ENCODE data around the gene PTPRG.

The PTPRG gene

GRCh38 chr3:61841111-61841845, 279.9 kb downstream of the PTPRG start:
- CTCF ChIA-PET: interaction anchor here (0.6 kb wide), 1 partner anchor 1648 kb away, joined by 4 read pairs; no protein-coding TSS in a partner anchor
- POLR2A ChIA-PET (ENCODE audit: low non-redundant PET): no interaction called here
- TF ChIP-seq, protein P1, sequence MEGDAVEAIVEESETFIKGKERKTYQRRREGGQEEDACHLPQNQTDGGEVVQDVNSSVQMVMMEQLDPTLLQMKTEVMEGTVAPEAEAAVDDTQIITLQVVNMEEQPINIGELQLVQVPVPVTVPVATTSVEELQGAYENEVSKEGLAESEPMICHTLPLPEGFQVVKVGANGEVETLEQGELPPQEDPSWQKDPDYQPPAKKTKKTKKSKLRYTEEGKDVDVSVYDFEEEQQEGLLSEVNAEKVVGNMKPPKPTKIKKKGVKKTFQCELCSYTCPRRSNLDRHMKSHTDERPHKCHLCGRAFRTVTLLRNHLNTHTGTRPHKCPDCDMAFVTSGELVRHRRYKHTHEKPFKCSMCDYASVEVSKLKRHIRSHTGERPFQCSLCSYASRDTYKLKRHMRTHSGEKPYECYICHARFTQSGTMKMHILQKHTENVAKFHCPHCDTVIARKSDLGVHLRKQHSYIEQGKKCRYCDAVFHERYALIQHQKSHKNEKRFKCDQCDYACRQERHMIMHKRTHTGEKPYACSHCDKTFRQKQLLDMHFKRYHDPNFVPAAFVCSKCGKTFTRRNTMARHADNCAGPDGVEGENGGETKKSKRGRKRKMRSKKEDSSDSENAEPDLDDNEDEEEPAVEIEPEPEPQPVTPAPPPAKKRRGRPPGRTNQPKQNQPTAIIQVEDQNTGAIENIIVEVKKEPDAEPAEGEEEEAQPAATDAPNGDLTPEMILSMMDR (conservative IDR thresholded peaks at IDR 0.05; ENCODE audit: low read depth): no peak
- no peak for DNase-seq (ENCODE audit: low spot score)
- no peak overlapping the region for H3K27ac ChIP-seq

DNA sequence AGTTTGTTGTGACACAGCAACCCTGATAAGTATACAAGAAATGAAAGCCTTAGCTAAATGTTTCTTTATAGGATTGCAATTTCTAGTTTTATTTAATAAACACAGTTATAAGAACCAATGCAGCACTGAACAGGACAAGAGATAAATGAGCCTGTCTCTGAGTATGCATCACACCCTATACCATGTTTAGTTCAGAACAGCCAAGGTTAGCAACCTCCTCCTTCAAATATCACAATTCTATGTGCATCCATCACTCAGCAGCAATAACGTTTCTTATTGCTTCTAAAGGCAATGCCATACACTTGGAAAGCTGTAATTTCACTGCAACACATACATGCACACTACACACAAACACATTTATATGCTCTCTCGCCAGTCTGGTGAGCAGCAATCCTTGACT, 280.6 kb downstream of the PTPRG start:
- no peak for DNase-seq (ENCODE audit: low spot score)
- TF ChIP-seq, protein P1 (conservative IDR thresholded peaks at IDR 0.05; ENCODE audit: low read depth): no peak
- CTCF ChIA-PET: interaction anchor here (0.6 to 0.7 kb wide), 2 partner anchors 719 to 1649 kb away, joined by 4 read pairs; no protein-coding TSS in a partner anchor
- H3K27ac ChIP-seq: no peak overlapping the region
- POLR2A ChIA-PET (ENCODE audit: low non-redundant PET): no interaction called here

DNA sequence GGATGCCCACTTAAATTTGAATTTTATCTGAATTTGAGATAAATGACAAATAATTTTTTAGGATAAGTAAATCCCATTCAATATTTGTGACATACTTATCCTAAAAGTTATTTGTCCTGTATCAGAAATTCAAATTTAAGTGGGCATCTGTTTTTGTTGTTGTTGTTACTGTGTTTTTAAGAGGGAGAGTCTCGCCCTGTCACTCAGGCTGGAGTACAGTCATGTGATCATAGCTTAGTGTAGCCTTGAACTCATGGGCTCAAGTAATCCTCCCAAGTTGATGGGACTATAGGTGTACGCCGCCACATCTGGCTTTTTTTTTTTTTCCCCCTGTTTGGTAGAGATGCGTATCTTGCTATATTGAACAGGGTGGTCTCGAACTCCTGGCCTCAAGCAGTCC, 283.0 kb downstream of the PTPRG start:
- DNase-seq (ENCODE audit: low spot score): no peak
- POLR2A ChIA-PET (ENCODE audit: low non-redundant PET): no interaction called here
- CTCF ChIA-PET: no interaction called here
- no peak overlapping the region for H3K27ac ChIP-seq
- TF ChIP-seq, protein P1 (conservative IDR thresholded peaks at IDR 0.05; ENCODE audit: low read depth): no peak

GRCh38 chr3:61846488-61846887, 285.1 kb downstream of the PTPRG start:
- POLR2A ChIA-PET (ENCODE audit: low non-redundant PET): no interaction called here
- no peak overlapping the region for H3K27ac ChIP-seq
- CTCF ChIA-PET: interaction anchor here (0.8 kb wide), 1 partner anchor 12 kb away, joined by 3 read pairs; no protein-coding TSS in a partner anchor
- TF ChIP-seq, protein P1 (conservative IDR thresholded peaks at IDR 0.05; ENCODE audit: low read depth): no peak
- no peak for DNase-seq (ENCODE audit: low spot score)

DNA sequence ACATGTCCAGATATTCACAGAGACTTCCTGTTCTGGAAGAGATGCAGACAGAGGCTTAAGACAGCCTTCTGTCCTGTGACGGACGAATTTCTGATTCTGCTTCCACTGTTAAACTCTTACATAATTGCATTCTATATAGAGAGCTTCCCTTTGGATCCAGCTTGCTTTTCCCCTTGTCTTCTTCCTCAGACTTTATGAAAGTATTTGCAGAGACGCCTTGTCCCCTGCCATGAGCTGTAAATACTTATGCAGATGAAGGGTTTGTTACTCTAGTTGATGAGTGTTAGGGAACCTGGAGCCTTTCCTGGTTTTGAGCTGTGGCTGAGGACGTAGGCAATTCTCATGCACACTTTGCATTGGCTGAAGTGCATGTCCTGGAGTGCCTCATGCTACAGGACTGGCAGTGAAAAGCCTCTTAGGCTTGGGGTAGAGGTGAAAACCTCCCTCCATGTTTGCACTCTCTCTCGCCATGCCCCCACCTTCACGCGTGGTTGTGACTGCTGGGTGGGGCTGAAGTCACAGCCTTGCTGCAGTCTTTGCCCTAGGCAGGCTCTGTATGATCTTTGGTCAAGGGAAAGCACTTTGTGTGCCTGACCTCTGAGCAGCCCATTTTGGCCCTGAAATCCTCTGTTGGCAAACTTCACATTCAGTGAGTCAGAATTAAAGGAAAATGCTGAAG, 286.6 kb downstream of the PTPRG start:
- TF ChIP-seq, protein P1 (conservative IDR thresholded peaks at IDR 0.05; ENCODE audit: low read depth): no peak
- POLR2A ChIA-PET (ENCODE audit: low non-redundant PET): no interaction called here
- CTCF ChIA-PET: no interaction called here
- DNase-seq (ENCODE audit: low spot score): no peak
- H3K27ac ChIP-seq: peak overlapping the region; percentile 84

DNA sequence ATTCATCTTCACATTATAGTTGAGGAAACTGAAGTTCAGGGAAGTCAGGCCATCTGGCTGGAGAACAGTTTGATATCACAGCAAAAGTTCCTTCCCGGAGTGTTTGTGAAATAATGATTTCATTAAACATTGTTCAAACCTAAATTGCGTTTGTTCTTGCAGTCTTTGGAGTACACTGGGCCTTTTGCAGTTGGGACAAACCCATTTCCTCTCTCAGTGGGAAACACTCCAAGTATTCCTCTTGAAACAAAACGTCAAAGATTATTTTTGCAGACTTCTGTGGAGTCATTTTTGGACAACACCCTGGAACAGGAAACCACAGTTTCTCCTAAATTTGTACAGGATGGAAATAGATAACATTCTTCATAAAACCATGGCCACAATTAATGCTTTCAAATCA, 287.5 kb downstream of the PTPRG start:
- ChIA-PET CTCF (no interaction called here), POLR2A (ENCODE audit: low non-redundant PET) (no interaction called here)
- H3K27ac ChIP-seq: no peak overlapping the region
- peak; percentile 7 for DNase-seq (ENCODE audit: low spot score)
- TF ChIP-seq, protein P1 (conservative IDR thresholded peaks at IDR 0.05; ENCODE audit: low read depth): no peak

All from RWPE1 (cell line).